Measurements from ENCODE around the gene TRPT1. TPM values are rescaled to one million over a fixed set of nuclear protein-coding genes. Genes with fewer than 3 reads are reported as not detected.
A peak's percentile ranks its signal among the peaks of the same experiment; 100 is the strongest.
"Not testable (repeated sequence)": the region's sequence is repeated elsewhere in the genome, so short reads cannot be mapped to it uniquely, and the experiment has no call there.

Gene TRPT1
- total and polyA plus RNA-seq, 3 donors from 2014 or later: 56.5 to 93.7 (median 65.4) TPM

DNA sequence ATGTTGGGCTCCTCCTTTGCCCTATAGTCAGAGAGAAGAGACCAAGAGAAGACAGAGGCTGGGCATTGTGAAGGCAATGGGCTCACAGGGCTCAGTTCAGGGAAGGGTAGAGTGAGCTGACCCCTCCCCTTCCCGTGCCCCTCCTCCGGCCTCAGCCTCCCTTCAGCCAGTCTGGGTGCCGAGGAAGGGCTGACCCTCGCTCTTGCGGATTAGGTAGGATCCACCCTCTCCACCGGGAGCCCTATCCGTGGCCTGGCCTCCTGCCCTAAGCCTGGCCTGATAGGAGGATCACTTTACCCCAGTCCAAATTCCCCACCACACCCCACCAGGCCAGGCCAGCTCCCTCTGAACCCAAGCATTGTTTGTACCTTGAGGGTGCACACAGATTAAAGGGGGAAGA is 22.6 kb upstream of the TRPT1 start:
- H3K4me3 ChIP-seq: no peak overlapping the region
- intact Hi-C loops (cut with DNase I; ENCODE audit: low total_unique reads): no loop called here
- no peak overlapping the region for H3K27ac ChIP-seq
- WGBS, 2 donors: 40 to 75% methylated on average over 2 to 7 of the region's 7 CpGs
- no peaks in the 10 kb centered on the region for H3K27me3 ChIP-seq
- no peak for TF ChIP-seq POLR2A (IDR thresholded peaks at IDR 0.05)
- TF ChIP-seq CTCF (IDR thresholded peaks at IDR 0.05): no peak
- no peaks in the 10 kb centered on the region for H3K36me3 ChIP-seq (ENCODE audit: low read depth, missing control alignments)
- no peak for DNase-seq
- H3K9me3 ChIP-seq: no peaks in the 10 kb centered on the region
- peaks cover 44% of the 10 kb centered on the region for H3K4me1 ChIP-seq

DNA sequence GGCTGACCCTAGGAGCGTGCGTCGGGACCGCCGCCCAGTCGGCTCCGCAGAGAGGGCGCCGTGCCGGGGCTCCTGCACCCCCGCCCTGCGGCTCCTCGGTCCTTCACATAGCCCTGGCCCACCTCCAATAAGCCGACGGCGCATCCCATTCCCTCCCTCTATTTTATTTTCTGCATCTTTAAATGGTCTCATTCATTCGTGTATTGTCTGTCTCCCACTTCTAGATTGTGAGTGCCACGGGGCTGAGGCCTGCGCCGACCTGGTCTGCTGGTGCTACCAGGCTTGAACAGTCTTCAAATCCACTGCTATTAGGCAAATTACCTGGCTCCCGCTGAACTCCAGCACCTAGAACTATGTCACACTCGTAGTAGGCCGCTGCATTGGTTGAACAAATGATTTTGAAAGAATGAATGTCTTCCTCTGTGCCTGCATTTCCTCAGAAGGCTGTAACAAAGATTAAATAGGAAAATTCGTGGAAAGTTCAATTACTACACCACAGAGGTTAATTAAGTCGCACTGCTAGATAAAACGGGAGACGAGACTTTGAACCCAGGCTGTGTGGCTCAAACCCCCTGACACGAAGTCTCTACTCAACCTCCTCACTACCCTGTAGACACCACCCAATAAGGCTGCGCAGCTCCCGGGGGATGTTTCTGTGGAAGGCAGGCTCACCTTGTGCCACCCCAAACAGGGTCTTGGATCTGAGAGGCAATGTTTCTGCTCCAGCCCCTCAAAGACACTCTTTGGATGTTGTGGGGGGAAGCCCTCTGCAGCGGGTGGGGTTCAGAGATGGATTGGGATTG is 21.9 kb upstream of the TRPT1 start:
- no peaks in the 10 kb centered on the region for H3K36me3 ChIP-seq (ENCODE audit: low read depth, missing control alignments)
- peak overlapping the region; percentile 47 to 80 for H3K4me3 ChIP-seq
- peak; percentile 58 for DNase-seq
- H3K27me3 ChIP-seq: no peaks in the 10 kb centered on the region
- peaks cover 47% of the 10 kb centered on the region for H3K4me1 ChIP-seq
- no peaks in the 10 kb centered on the region for H3K9me3 ChIP-seq
- H3K27ac ChIP-seq: peak overlapping the region; percentile 68 to 75
- intact Hi-C loops (cut with DNase I; ENCODE audit: low total_unique reads): no loop called here
- TF ChIP-seq POLR2A (IDR thresholded peaks at IDR 0.05): no peak
- TF ChIP-seq CTCF (IDR thresholded peaks at IDR 0.05): no peak
- 28 to 29% methylated on average over 23 to 31 of the region's 31 CpGs for WGBS, 2 donors

DNA sequence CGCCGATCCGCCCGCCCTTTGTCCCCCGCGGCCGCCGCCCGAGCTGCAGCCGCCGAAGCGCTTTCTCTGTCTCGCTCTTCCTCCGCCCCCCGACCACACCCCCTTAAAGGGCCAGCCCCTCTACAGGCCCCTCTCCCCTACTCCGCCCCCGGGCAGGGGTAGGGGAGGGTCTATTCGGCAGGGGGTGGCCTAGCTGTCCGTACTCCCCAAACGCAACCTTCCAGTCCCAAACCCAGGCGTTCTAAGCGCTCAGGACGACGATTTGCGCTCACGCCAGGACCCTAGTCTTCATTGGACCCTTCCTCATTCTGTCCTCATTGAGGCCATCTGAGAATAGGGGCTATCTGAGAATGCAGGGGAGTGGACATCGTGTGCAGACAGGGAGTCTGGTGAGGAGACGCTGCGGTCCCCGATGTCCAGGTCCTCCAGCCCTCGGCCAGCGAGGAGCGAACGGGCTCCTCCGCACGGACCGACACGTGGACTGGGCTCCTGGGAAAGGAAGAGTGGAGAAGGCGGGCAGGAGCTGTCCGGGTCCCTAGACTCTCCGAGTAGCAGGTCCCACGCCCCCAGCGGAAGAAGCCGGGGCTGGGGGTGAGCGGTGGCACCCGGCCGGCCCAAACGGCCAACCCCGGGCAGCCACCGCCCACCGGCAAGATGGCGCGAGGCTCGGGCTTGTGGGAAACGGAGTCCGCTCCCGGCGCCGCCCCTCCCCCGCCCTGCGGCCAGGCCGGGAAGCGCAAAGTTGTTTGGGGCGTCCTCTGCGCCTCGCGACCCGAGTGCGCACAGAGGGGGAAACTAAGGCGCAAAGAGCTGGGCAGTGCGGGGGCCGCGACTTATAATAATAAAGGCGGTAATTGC is 21.1 kb upstream of the TRPT1 start, which contains the start of gene PPP1R14B:
PPP1R14B (minus strand) TSS at position 73 of the 858 bp plus-strand sequence. CDS start 270 bp downstream, outside the sequence.
- 0 to 1% methylated on average over 34 to 53 of the region's 74 CpGs for WGBS, 2 donors
- Histone ChIP-seq H3K4me3 (peak within 1 kb of the TSS; percentile 47 to 80), H3K36me3 (ENCODE audit: low read depth, missing control alignments) (no peaks in the 10 kb centered on the region), H3K4me1 (peaks cover 47% of the 10 kb centered on the region), H3K27me3 (no peaks in the 10 kb centered on the region), H3K9me3 (no peaks in the 10 kb centered on the region), H3K27ac (peak within 1 kb of the TSS; percentile 75)
- DNase-seq: peak; percentile 87
- intact Hi-C loops (cut with DNase I; ENCODE audit: low total_unique reads): no loop called here
- peak in 2 of 3 experiments; percentile 20 to 33 for TF ChIP-seq CTCF (IDR thresholded peaks at IDR 0.05)
- TF ChIP-seq POLR2A (IDR thresholded peaks at IDR 0.05): no peak

GRCh38 chr11:64246621-64246870 is 20.6 kb upstream of the TRPT1 start:
- Histone ChIP-seq H3K4me3 (peak overlapping the region; percentile 47 to 60), H3K27ac (peak overlapping the region in 1 of 2 donors; percentile 68), H3K4me1 (peaks cover 45% of the 10 kb centered on the region)
- intact Hi-C loops (cut with DNase I; ENCODE audit: low total_unique reads); H3K36me3 ChIP-seq (ENCODE audit: low read depth, missing control alignments); H3K27me3 ChIP-seq; DNase-seq; H3K9me3 ChIP-seq: not testable (repeated sequence)
- 1% methylated on average over 26 of the region's 43 CpGs; no CpG with 5 or more reads in 1 of the 2 donors for WGBS, 2 donors

Data from testis (tissue), 3 donors.